EH (cell line): ENCODE measurements around the gene CAMP.

ENCODE experiments used
- DNase-seq: peaks from one replicate; pipeline ENCODE4 v3.0.0-alpha.2; 2015; ENCODE audit warnings: low read depth

Gene CAMP

GRCh38 chr3:48214225-48214624 lies 9.1 kb upstream of the CAMP start:
- DNase-seq = no peak

- no peak for DNase-seq
Observed at GRCh38 chr3:48215019-48215418, 8.3 kb upstream of the CAMP start.

GRCh38 chr3:48215466-48215865 lies 7.8 kb upstream of the CAMP start:
- peak; percentile 27 for DNase-seq

- DNase-seq = no peak
Observed at GRCh38 chr3:48215876-48216275, 7.4 kb upstream of the CAMP start.

- DNase-seq = no peak
Observed at GRCh38 chr3:48217449-48217848, 5.8 kb upstream of the CAMP start.

GRCh38 chr3:48218537-48218936 lies 4.8 kb upstream of the CAMP start:
- no peak for DNase-seq

GRCh38 chr3:48219543-48219942 lies 3.8 kb upstream of the CAMP start:
- DNase-seq = peak; percentile 34

GRCh38 chr3:48220746-48221145 lies 2.5 kb upstream of the CAMP start:
- DNase-seq = no peak

GRCh38 chr3:48225587-48225986 lies 2.3 kb downstream of the CAMP start:
- DNase-seq = no peak

GRCh38 chr3:48226939-48227338 lies 3.6 kb downstream of the CAMP start:
- DNase-seq = no peak

GRCh38 chr3:48232232-48232631 lies 8.9 kb downstream of the CAMP start:
- DNase-seq = no peak

GRCh38 chr3:48232734-48233133 lies 9.4 kb downstream of the CAMP start:
- DNase-seq = peak; percentile 79

GRCh38 chr3:48233542-48233941 lies 10.2 kb downstream of the CAMP start:
- no peak for DNase-seq

GRCh38 chr3:48236531-48236930 lies 13.2 kb downstream of the CAMP start:
- no peak for DNase-seq

GRCh38 chr3:48238531-48239085 lies 15.3 kb downstream of the CAMP start:
- DNase-seq = no peak

GRCh38 chr3:48240000-48240963 lies 17.0 kb downstream of the CAMP start:
- DNase-seq = no peak

- DNase-seq = peak; percentile 15
Observed at GRCh38 chr3:48241796-48242455, 18.6 kb downstream of the CAMP start.

- no peak for DNase-seq
Observed at GRCh38 chr3:48243886-48244285, 20.6 kb downstream of the CAMP start.

GRCh38 chr3:48244461-48244860 lies 21.2 kb downstream of the CAMP start:
- no peak for DNase-seq

GRCh38 chr3:48245136-48245535 lies 21.8 kb downstream of the CAMP start:
- no peak for DNase-seq

GRCh38 chr3:48247401-48247811 lies 24.1 kb downstream of the CAMP start:
- DNase-seq = peak; percentile 55

- peak; percentile 52 for DNase-seq
Observed at GRCh38 chr3:48248095-48248850, 25.0 kb downstream of the CAMP start.
